ENCODE data around the gene KANSL3. TPM values are rescaled to one million over a fixed set of nuclear protein-coding genes. Genes with fewer than 3 reads are reported as not detected.

Gene KANSL3
- polyA plus RNA-seq, 1 experiment = 28.3 TPM

- TF ChIP-seq, protein P1, sequence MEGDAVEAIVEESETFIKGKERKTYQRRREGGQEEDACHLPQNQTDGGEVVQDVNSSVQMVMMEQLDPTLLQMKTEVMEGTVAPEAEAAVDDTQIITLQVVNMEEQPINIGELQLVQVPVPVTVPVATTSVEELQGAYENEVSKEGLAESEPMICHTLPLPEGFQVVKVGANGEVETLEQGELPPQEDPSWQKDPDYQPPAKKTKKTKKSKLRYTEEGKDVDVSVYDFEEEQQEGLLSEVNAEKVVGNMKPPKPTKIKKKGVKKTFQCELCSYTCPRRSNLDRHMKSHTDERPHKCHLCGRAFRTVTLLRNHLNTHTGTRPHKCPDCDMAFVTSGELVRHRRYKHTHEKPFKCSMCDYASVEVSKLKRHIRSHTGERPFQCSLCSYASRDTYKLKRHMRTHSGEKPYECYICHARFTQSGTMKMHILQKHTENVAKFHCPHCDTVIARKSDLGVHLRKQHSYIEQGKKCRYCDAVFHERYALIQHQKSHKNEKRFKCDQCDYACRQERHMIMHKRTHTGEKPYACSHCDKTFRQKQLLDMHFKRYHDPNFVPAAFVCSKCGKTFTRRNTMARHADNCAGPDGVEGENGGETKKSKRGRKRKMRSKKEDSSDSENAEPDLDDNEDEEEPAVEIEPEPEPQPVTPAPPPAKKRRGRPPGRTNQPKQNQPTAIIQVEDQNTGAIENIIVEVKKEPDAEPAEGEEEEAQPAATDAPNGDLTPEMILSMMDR (IDR thresholded peaks at IDR 0.05; ENCODE audit: insufficient read depth, low read depth, low read length) = no peak
- no peak overlapping the region for H3K4me3 ChIP-seq (ENCODE audit: low read depth, low read length)
- CTCF ChIA-PET = interaction anchor here (0.6 to 1.8 kb wide), 3 partner anchors 11 to 39 kb away, joined by 3 to 5 read pairs (median 4); no protein-coding TSS in a partner anchor
- H3K36me3 ChIP-seq (ENCODE audit: control insufficient read depth, insufficient read depth, low read length) = peaks cover 12% of the 10 kb centered on the region
- no peaks in the 10 kb centered on the region for H3K27me3 ChIP-seq (ENCODE audit: control insufficient read depth, insufficient read depth, low read length)
- DNase-seq (ENCODE audit: low read depth) = no peak
- POLR2A ChIA-PET = no interaction called here
These were observed 19.4 kb downstream of the KANSL3 start for GRCh38 chr2:96618596-96619283.

GRCh38 chr2:96617012-96617411 is 21.1 kb downstream of the KANSL3 start:
- H3K4me3 ChIP-seq (ENCODE audit: low read depth, low read length) = no peak overlapping the region
- H3K36me3 ChIP-seq (ENCODE audit: control insufficient read depth, insufficient read depth, low read length) = peaks cover 24% of the 10 kb centered on the region
- ChIA-PET CTCF (interaction anchor here (1.8 kb wide), 1 partner anchor 12 kb away, joined by 5 read pairs; no protein-coding TSS in a partner anchor), POLR2A (interaction anchor here (0.6 kb wide), 1 partner anchor 96 kb away, joined by 12 read pairs; no protein-coding TSS in a partner anchor)
- no peak for DNase-seq (ENCODE audit: low read depth)
- no peaks in the 10 kb centered on the region for H3K27me3 ChIP-seq (ENCODE audit: control insufficient read depth, insufficient read depth, low read length)
- TF ChIP-seq, protein P1 (IDR thresholded peaks at IDR 0.05; ENCODE audit: insufficient read depth, low read depth, low read length) = no peak

GRCh38 chr2:96616535-96616934 is 21.6 kb downstream of the KANSL3 start:
- POLR2A ChIA-PET = no interaction called here
- CTCF ChIA-PET = no interaction called here
- peaks cover 24% of the 10 kb centered on the region for H3K36me3 ChIP-seq (ENCODE audit: control insufficient read depth, insufficient read depth, low read length)
- TF ChIP-seq, protein P1 (IDR thresholded peaks at IDR 0.05; ENCODE audit: insufficient read depth, low read depth, low read length) = no peak
- no peak overlapping the region for H3K4me3 ChIP-seq (ENCODE audit: low read depth, low read length)
- H3K27me3 ChIP-seq (ENCODE audit: control insufficient read depth, insufficient read depth, low read length) = no peaks in the 10 kb centered on the region
- no peak for DNase-seq (ENCODE audit: low read depth)

GRCh38 chr2:96616128-96616527 is 22.0 kb downstream of the KANSL3 start:
- peaks cover 24% of the 10 kb centered on the region for H3K36me3 ChIP-seq (ENCODE audit: control insufficient read depth, insufficient read depth, low read length)
- POLR2A ChIA-PET = no interaction called here
- CTCF ChIA-PET = interaction anchor here (0.6 kb wide), 1 partner anchor 132 kb away, joined by 3 read pairs; no protein-coding TSS in a partner anchor
- DNase-seq (ENCODE audit: low read depth) = no peak
- no peak overlapping the region for H3K4me3 ChIP-seq (ENCODE audit: low read depth, low read length)
- TF ChIP-seq, protein P1 (IDR thresholded peaks at IDR 0.05; ENCODE audit: insufficient read depth, low read depth, low read length) = no peak
- H3K27me3 ChIP-seq (ENCODE audit: control insufficient read depth, insufficient read depth, low read length) = no peaks in the 10 kb centered on the region

GRCh38 chr2:96608469-96609455 is 29.4 kb downstream of the KANSL3 start:
- no peaks in the 10 kb centered on the region for H3K27me3 ChIP-seq (ENCODE audit: control insufficient read depth, insufficient read depth, low read length)
- ChIA-PET CTCF (interaction anchor here (0.9 to 1.3 kb wide), 3 partner anchors 10 to 17 kb away, joined by 3 to 4 read pairs (median 3); no protein-coding TSS in a partner anchor), POLR2A (no interaction called here)
- TF ChIP-seq, protein P1 (IDR thresholded peaks at IDR 0.05; ENCODE audit: insufficient read depth, low read depth, low read length) = no peak
- no peak overlapping the region for H3K4me3 ChIP-seq (ENCODE audit: low read depth, low read length)
- no peak for DNase-seq (ENCODE audit: low read depth)
- H3K36me3 ChIP-seq (ENCODE audit: control insufficient read depth, insufficient read depth, low read length) = peaks cover 47% of the 10 kb centered on the region
